Vagina (tissue), 2 donors: ENCODE results near the gene OR10H2. TPM values are rescaled to one million over a fixed set of nuclear protein-coding genes. Genes with fewer than 3 reads are reported as not detected.

Source experiments
- DNase-seq, 2 donors: peaks; one replicate each; pipeline ENCODE4 v3.0.0-alpha.2; 2017; ENCODE audit errors: extremely low spot score in 2 of 2
- H3K27ac ChIP-seq: fragments of 200-600 bp; sonication (generic); one replicate; pipeline ENCODE4 v1.5.1; 2019
- H3K27me3 ChIP-seq: fragments of 200-600 bp; sonication (generic); one replicate; pipeline ENCODE4 v1.5.1; 2019
- H3K36me3 ChIP-seq, 2 donors: fragments of 200-600 bp; sonication (generic); one replicate each; pipeline ENCODE4 v1.5.1; 2017 to 2019
- H3K4me1 ChIP-seq: fragments of 200-600 bp; sonication (generic); one replicate; pipeline ENCODE4 v1.5.1; 2019
- H3K4me3 ChIP-seq, 2 donors: fragments of 200-600 bp; sonication (generic); 1 replicate in 1 of 2; 2 replicates in 1 of 2; pipeline ENCODE4 v1.5.1; 2016 to 2019
- H3K9me3 ChIP-seq: fragments of 200-600 bp; sonication (generic); one replicate; pipeline ENCODE4 v1.5.1; 2019
- CTCF ChIP-seq, 3 experiments: fragments of 450-650 bp in 2 of 3; fragments of 200-600 bp in 1 of 3; sonication (generic) in 1 of 3; IDR thresholded peaks; one replicate each; pipeline ENCODE4 v1.5.1; 2017 to 2019; ENCODE audit warnings: antibody characterized with exemption in 3 of 3, mild to moderate bottlenecking in 2 of 3, moderate library complexity in 2 of 3
- POLR2A ChIP-seq, 2 donors: fragments of 450-650 bp; IDR thresholded peaks; one replicate each; pipeline ENCODE4 v1.6.1; 2017; ENCODE audit warnings: antibody characterized with exemption in 2 of 2, mild to moderate bottlenecking in 2 of 2, moderate library complexity in 2 of 2
- POLR2AphosphoS5 ChIP-seq, 2 donors: sonication (generic); formaldehyde crosslinking; IDR thresholded peaks; one replicate each; pipeline ENCODE4 v1.9.0; 2017; ENCODE audit warnings: antibody characterized with exemption in 2 of 2, mild to moderate bottlenecking in 2 of 2, low read depth in 1 of 2; ENCODE audit not compliant: insufficient read depth in 1 of 2
- intact Hi-C: fragments of 100-400 bp; cut with DNase I; formaldehyde crosslinking; loops from one replicate; pipeline ENCODE4 v1.15.1; 2023
- total RNA-seq: library from RNA; depleted of rRNA; stranded (reverse); fragments of >200 nt; gene quantifications from one replicate; pipeline ENCODE4 v1.2.3, GENCODE V29; 2016

OR10H2 gene
- total RNA-seq, 1 donor from 2014 or later: not detected

GRCh38 chr19:15715642-15716041, 12.2 kb upstream of the OR10H2 start:
- intact Hi-C loops: no loop called here
- no peaks in the 10 kb centered on the region for H3K4me1 ChIP-seq
- TF ChIP-seq POLR2AphosphoS5 (IDR thresholded peaks at IDR 0.05; ENCODE audit: insufficient read depth in 1 of 2, low read depth in 1 of 2): no peak
- no peak for TF ChIP-seq CTCF (IDR thresholded peaks at IDR 0.05)
- TF ChIP-seq POLR2A (IDR thresholded peaks at IDR 0.05): no peak

GRCh38 chr19:15717809-15718208, 10.0 kb upstream of the OR10H2 start:
- no peak for TF ChIP-seq POLR2A (IDR thresholded peaks at IDR 0.05)
- no peak for TF ChIP-seq POLR2AphosphoS5 (IDR thresholded peaks at IDR 0.05; ENCODE audit: insufficient read depth in 1 of 2, low read depth in 1 of 2)
- TF ChIP-seq CTCF (IDR thresholded peaks at IDR 0.05): no peak
- no peak overlapping the region for H3K4me3 ChIP-seq
- no peaks in the 10 kb centered on the region for H3K4me1 ChIP-seq
- no peaks in the 10 kb centered on the region for H3K27me3 ChIP-seq
- no peaks in the 10 kb centered on the region for H3K36me3 ChIP-seq
- DNase-seq: no peak
- no peak overlapping the region for H3K27ac ChIP-seq
- intact Hi-C loops: no loop called here
- no peaks in the 10 kb centered on the region for H3K9me3 ChIP-seq

More at GRCh38 chr19:15715642-15716041, 12.2 kb upstream of the OR10H2 start:
- Histone ChIP-seq H3K27me3 (no peaks in the 10 kb centered on the region), H3K27ac (no peak overlapping the region), H3K4me3 (no peak overlapping the region), H3K36me3 (no peaks in the 10 kb centered on the region), H3K9me3 (no peaks in the 10 kb centered on the region)
- DNase-seq: no peak

- Histone ChIP-seq H3K27ac (no peak overlapping the region), H3K4me3 (no peak overlapping the region), H3K9me3 (no peaks in the 10 kb centered on the region), H3K27me3 (no peaks in the 10 kb centered on the region), H3K36me3 (no peaks in the 10 kb centered on the region), H3K4me1 (no peaks in the 10 kb centered on the region)
- no peak for DNase-seq
- TF ChIP-seq CTCF (IDR thresholded peaks at IDR 0.05) (no peak), POLR2A (IDR thresholded peaks at IDR 0.05) (no peak), POLR2AphosphoS5 (IDR thresholded peaks at IDR 0.05; ENCODE audit: insufficient read depth in 1 of 2, low read depth in 1 of 2) (no peak)
- intact Hi-C loops: no loop called here
Measured at GRCh38 chr19:15721268-15721667, 6.6 kb upstream of the OR10H2 start.

GRCh38 chr19:15722956-15723355, 4.9 kb upstream of the OR10H2 start:
- TF ChIP-seq CTCF (IDR thresholded peaks at IDR 0.05) (no peak), POLR2A (IDR thresholded peaks at IDR 0.05) (no peak), POLR2AphosphoS5 (IDR thresholded peaks at IDR 0.05; ENCODE audit: insufficient read depth in 1 of 2, low read depth in 1 of 2) (no peak)
- Histone ChIP-seq H3K9me3 (no peaks in the 10 kb centered on the region), H3K36me3 (no peaks in the 10 kb centered on the region), H3K4me1 (no peaks in the 10 kb centered on the region), H3K27ac (no peak overlapping the region), H3K27me3 (no peaks in the 10 kb centered on the region), H3K4me3 (no peak overlapping the region)
- no peak for DNase-seq
- intact Hi-C loops: no loop called here

- H3K4me1 ChIP-seq: no peaks in the 10 kb centered on the region
- no peaks in the 10 kb centered on the region for H3K9me3 ChIP-seq
- intact Hi-C loops: no loop called here
- DNase-seq: no peak
- no peaks in the 10 kb centered on the region for H3K27me3 ChIP-seq
- H3K36me3 ChIP-seq: no peaks in the 10 kb centered on the region
- H3K4me3 ChIP-seq: no peak overlapping the region
- H3K27ac ChIP-seq: no peak overlapping the region
- TF ChIP-seq POLR2AphosphoS5 (IDR thresholded peaks at IDR 0.05; ENCODE audit: insufficient read depth in 1 of 2, low read depth in 1 of 2) (no peak), POLR2A (IDR thresholded peaks at IDR 0.05) (no peak), CTCF (IDR thresholded peaks at IDR 0.05) (no peak)
Measured at GRCh38 chr19:15730538-15730937, 2.7 kb downstream of the OR10H2 start.
